Activated CD8-positive, alpha-beta memory T cell treated with anti-CD3 and anti-CD28 coated beads, Interleukin-2, amount 10 ng/mL, durations not matched to agents 7 days and 5 days (primary cell): ENCODE results near the gene PDGFD. TPM values are rescaled to one million over a fixed set of nuclear protein-coding genes. Genes with fewer than 3 reads are reported as not detected.

Source experiments
- ATAC-seq: fragments of 150-1000 bp; cut with Tn5 transposase; one replicate; pipeline ENCODE4 v1.10.0; 2021; ENCODE audit warnings: moderate library complexity
- CTCF ChIA-PET: fragments of 350-600 bp; sonication (Branson Sonifier 250); formaldehyde crosslinking; loops from one replicate; lab custom pipeline; 2021; ENCODE audit warnings: antibody characterized with exemption; lab: Charles Lee
- DNase-seq: peaks from one replicate; pipeline ENCODE4 v3.0.0-alpha.2; 2020
- H3K27ac Mint-ChIP-seq: one replicate; pipeline ENCODE4 v1.8.0; 2021; ENCODE audit warnings: mild to moderate bottlenecking, mixed read lengths
- H3K27me3 Mint-ChIP-seq: one replicate; pipeline ENCODE4 v1.8.0; 2021; ENCODE audit warnings: mixed read lengths
- H3K36me3 Mint-ChIP-seq: one replicate; pipeline ENCODE4 v1.8.0; 2021; ENCODE audit warnings: mild to moderate bottlenecking, mixed read lengths
- H3K4me1 Mint-ChIP-seq: one replicate; pipeline ENCODE4 v1.8.0; 2021; ENCODE audit warnings: mixed read lengths
- H3K4me3 Mint-ChIP-seq: one replicate; pipeline ENCODE4 v1.8.0; 2021; ENCODE audit warnings: mild to moderate bottlenecking, moderate library complexity, mixed read lengths
- H3K9me3 Mint-ChIP-seq: one replicate; pipeline ENCODE4 v1.8.0; 2022; ENCODE audit warnings: low read depth, mixed read lengths
- total RNA-seq, 2 experiments: library from RNA; stranded (reverse); gene quantifications; one replicate each; pipeline ENCODE4 v1.2.3, GENCODE V29; 2021

PDGFD gene
- total RNA-seq, 2 experiments from 2014 or later: 0.12 to 0.15 TPM

DNA sequence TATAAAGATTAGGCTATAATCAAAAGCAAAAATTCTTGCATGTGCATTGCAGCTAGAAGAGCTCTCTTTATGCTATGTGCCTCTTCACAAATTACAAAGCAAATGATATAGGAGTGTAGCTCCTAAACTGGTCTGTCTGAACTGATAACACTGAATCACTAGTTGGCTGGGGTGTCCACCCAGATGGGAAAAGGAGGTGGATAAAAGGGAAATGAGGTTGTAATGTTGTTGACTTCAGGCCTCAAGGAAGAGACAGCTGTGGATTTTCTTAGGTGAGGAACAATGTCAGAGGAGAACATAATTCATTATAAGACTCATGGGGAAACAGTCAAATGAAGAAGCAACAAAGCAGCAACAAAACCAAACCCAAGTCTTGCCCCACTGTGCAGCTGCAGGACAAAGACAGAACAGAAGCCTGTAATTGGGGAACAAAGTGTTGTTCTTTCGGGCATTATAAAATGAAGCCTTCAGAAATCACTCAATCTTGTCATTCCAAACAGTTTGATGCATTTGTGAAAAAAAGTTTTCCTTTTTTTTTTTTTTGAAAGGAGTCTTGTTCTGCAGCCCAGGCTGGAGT, 257.6 kb downstream of the PDGFD start:
- ATAC-seq: no peak
- Mint-ChIP-seq H3K4me3 (no peak overlapping the region), H3K36me3 (no peaks in the 10 kb centered on the region), H3K27ac (no peak overlapping the region), H3K4me1 (no peaks in the 10 kb centered on the region), H3K9me3 (no peaks in the 10 kb centered on the region), H3K27me3 (no peaks in the 10 kb centered on the region)
- no peak for DNase-seq
- CTCF ChIA-PET: no interaction called here

GRCh38 chr11:103904324-103904667, 259.7 kb downstream of the PDGFD start:
- DNase-seq: no peak
- no peak overlapping the region for H3K27ac Mint-ChIP-seq
- CTCF ChIA-PET: no interaction called here
- ATAC-seq: no peak
- no peaks in the 10 kb centered on the region for H3K27me3 Mint-ChIP-seq
- H3K4me1 Mint-ChIP-seq: no peaks in the 10 kb centered on the region
- H3K9me3 Mint-ChIP-seq: no peaks in the 10 kb centered on the region
- H3K4me3 Mint-ChIP-seq: no peak overlapping the region
- H3K36me3 Mint-ChIP-seq: no peaks in the 10 kb centered on the region

- H3K27ac Mint-ChIP-seq: no peak overlapping the region
- no peak overlapping the region for H3K4me3 Mint-ChIP-seq
- DNase-seq (no peak), ATAC-seq (no peak)
- H3K27me3 Mint-ChIP-seq: no peaks in the 10 kb centered on the region
- H3K9me3 Mint-ChIP-seq: no peaks in the 10 kb centered on the region
- H3K4me1 Mint-ChIP-seq: no peaks in the 10 kb centered on the region
- CTCF ChIA-PET: no interaction called here
- no peaks in the 10 kb centered on the region for H3K36me3 Mint-ChIP-seq
Measured at GRCh38 chr11:103903621-103904323, 260.2 kb downstream of the PDGFD start.

DNA sequence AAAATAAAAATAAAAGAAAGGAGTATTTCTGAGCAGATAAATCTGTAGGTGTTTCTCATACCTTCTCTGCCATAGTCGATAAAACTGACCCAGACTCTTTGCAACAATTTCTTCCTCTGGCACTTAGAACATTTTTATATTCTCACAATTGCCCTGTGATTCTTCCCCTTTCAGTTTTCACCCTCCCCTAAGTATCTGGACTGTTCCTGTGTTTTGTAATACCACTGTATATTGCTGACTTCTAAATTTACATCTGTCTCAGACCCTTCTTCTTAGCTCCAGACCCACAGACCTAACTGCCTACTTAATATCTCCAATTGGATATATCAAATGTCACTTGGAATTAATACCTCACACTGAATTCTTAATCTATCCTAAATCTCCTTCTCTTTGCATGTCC, 261.0 kb downstream of the PDGFD start:
- CTCF ChIA-PET: no interaction called here
- H3K9me3 Mint-ChIP-seq: no peaks in the 10 kb centered on the region
- no peaks in the 10 kb centered on the region for H3K4me1 Mint-ChIP-seq
- no peak overlapping the region for H3K27ac Mint-ChIP-seq
- H3K36me3 Mint-ChIP-seq: no peaks in the 10 kb centered on the region
- DNase-seq (no peak), ATAC-seq (no peak)
- H3K27me3 Mint-ChIP-seq: no peaks in the 10 kb centered on the region
- H3K4me3 Mint-ChIP-seq: no peak overlapping the region

DNA sequence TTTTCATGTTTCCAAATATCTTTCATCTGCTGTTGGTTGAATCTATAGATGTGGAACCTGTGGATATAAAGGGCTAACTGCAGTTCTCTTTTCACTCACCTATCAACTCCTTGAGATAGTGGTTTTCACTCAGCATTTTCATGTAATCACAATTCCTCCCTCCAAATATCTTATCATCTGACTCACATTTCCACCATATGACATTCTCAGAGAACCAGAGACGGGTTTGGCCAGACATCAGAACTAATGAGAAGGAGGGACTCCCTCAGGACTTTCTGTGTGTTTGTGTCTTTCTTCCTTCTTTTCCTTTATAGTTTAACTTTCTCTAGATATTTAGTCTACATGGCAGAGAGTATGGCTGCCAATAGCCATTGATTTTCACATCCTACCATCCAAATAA, 262.3 kb downstream of the PDGFD start:
- Mint-ChIP-seq H3K27ac (no peak overlapping the region), H3K9me3 (no peaks in the 10 kb centered on the region), H3K4me3 (no peak overlapping the region), H3K36me3 (no peaks in the 10 kb centered on the region), H3K27me3 (no peaks in the 10 kb centered on the region), H3K4me1 (no peaks in the 10 kb centered on the region)
- DNase-seq (no peak), ATAC-seq (no peak)
- CTCF ChIA-PET: no interaction called here

DNA sequence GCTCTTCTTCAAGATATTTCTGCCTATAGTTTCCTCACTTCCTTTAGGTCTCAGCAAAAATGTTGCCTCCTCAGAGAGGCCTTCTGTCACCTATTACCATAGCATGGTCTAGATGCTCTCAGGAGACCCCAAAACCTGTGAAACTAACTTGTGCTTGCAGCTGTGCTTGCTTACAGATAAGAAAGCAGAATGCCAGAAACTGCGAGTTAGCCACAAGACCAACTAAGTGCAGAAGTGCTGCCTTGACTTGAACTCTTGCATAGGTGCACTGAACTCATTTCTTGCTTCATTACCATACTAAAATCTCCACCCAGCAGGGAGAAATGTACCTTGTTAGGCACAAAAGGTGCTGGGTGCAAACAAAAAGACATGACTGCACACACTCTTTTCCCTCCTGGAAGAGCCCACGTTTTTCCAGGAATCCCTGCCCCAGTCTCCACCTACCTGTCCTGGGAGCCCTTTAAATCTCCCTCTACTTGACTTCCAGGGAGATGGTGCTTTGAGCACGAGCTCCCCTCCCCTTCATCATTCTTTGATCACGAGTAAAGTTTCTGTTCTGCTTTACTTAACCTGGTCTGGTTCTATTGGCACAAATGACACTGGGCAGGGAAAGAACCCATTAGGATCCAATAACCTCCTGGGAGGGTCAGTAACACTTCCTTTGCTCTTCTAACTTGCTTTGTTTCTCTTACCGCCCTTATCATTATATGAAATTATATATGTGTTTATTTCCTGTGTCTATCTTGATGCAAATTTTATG, 265.2 kb downstream of the PDGFD start:
- Mint-ChIP-seq H3K4me1 (no peaks in the 10 kb centered on the region), H3K27me3 (no peaks in the 10 kb centered on the region), H3K9me3 (no peaks in the 10 kb centered on the region), H3K4me3 (no peak overlapping the region), H3K27ac (no peak overlapping the region), H3K36me3 (no peaks in the 10 kb centered on the region)
- no peak for ATAC-seq
- no peak for DNase-seq
- CTCF ChIA-PET: no interaction called here

DNA sequence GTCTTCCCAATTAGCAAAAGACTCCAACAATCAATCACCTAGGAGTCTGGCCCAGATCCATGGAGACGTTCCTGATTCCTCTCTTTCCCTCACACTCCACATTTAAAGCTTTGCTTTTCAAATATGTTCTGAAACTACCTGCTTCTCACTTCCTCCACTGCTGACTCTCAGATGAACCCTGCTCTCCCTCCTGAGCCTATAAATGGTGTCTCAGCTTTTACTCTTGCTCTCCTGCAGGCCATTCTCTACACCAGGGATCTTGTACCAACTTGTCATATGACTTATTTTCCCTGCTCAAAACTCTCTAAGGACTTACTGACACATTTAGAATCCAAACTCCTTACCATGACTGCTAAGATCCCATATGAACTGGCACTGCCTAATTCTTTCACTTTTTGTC, 265.9 kb downstream of the PDGFD start:
- ATAC-seq (no peak), DNase-seq (no peak)
- H3K4me1 Mint-ChIP-seq: no peaks in the 10 kb centered on the region
- H3K9me3 Mint-ChIP-seq: no peaks in the 10 kb centered on the region
- no peak overlapping the region for H3K27ac Mint-ChIP-seq
- H3K36me3 Mint-ChIP-seq: no peaks in the 10 kb centered on the region
- no peak overlapping the region for H3K4me3 Mint-ChIP-seq
- CTCF ChIA-PET: no interaction called here
- no peaks in the 10 kb centered on the region for H3K27me3 Mint-ChIP-seq

DNA sequence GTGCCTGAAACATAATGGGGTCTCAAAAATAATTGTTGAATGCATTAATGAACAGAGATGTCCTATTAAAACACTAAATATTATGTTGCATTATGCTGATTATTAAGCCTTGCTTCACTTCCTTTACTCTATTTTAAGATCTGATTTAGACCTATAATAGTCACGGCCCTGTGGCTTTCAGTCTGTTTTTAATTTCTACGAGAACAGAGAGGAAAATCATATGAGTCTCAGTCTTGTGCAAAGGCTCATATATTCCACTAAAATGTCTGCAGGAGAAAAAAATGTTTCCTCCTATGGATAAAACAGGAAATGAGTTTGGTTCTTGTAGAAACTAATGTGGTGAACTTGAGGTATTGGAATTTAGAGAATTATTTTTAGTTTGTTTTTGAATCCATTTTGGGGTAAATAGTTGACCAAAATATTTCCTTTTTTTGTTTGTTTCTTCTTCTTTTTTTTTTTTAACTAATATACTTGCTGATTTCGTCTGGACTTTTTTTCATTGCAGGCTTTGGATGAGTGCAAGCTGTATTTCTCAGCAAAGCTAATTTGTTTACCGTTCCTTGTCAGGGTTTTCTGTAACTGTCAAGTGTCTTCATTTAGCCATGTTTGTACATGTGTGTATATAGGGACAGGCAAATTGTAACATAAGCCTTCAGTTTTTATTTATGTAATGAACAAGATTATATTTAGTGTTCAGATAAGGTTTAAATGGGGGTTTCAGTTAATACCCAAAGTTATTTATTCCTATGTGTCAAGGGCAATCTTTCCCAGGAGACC, 266.6 kb downstream of the PDGFD start:
- no peaks in the 10 kb centered on the region for H3K9me3 Mint-ChIP-seq
- H3K27me3 Mint-ChIP-seq: no peaks in the 10 kb centered on the region
- no peak overlapping the region for H3K4me3 Mint-ChIP-seq
- ATAC-seq: no peak
- H3K4me1 Mint-ChIP-seq: no peaks in the 10 kb centered on the region
- H3K27ac Mint-ChIP-seq: no peak overlapping the region
- CTCF ChIA-PET: no interaction called here
- no peaks in the 10 kb centered on the region for H3K36me3 Mint-ChIP-seq
- no peak for DNase-seq

- ATAC-seq: no peak
- CTCF ChIA-PET: no interaction called here
- DNase-seq: no peak
- no peak overlapping the region for H3K27ac Mint-ChIP-seq
- H3K4me1 Mint-ChIP-seq: no peaks in the 10 kb centered on the region
- peaks cover 2% of the 10 kb centered on the region for H3K9me3 Mint-ChIP-seq
- H3K27me3 Mint-ChIP-seq: no peaks in the 10 kb centered on the region
- H3K36me3 Mint-ChIP-seq: no peaks in the 10 kb centered on the region
- H3K4me3 Mint-ChIP-seq: no peak overlapping the region
Measured at GRCh38 chr11:103895106-103895505, 268.8 kb downstream of the PDGFD start.

GRCh38 chr11:103894673-103895072, 269.3 kb downstream of the PDGFD start:
- DNase-seq (no peak), ATAC-seq (no peak)
- H3K4me1 Mint-ChIP-seq: no peaks in the 10 kb centered on the region
- no peak overlapping the region for H3K27ac Mint-ChIP-seq
- H3K27me3 Mint-ChIP-seq: no peaks in the 10 kb centered on the region
- peaks cover 2% of the 10 kb centered on the region for H3K9me3 Mint-ChIP-seq
- CTCF ChIA-PET: no interaction called here
- no peak overlapping the region for H3K4me3 Mint-ChIP-seq
- no peaks in the 10 kb centered on the region for H3K36me3 Mint-ChIP-seq

DNA sequence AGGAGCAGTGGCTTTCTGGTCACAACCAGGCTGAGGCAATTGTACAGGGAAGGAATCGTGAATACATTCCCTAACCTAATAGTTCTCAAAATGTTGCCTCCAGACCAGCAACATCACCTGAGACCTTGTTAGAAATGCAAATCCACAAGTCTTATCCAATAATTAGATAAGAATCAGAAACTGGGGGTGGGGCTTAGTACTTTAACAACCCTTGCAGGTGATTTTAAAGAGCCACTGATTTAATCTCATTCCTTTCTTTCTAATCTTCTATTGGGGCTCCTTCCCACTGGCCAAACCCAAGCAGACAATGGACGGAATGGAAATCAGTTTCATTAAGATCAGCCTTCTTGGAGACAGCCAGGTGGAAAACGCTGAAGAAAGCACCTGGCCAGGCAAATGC, 269.9 kb downstream of the PDGFD start:
- DNase-seq (no peak), ATAC-seq (no peak)
- Mint-ChIP-seq H3K4me1 (no peaks in the 10 kb centered on the region), H3K27ac (no peak overlapping the region), H3K27me3 (no peaks in the 10 kb centered on the region), H3K9me3 (peaks cover 2% of the 10 kb centered on the region), H3K36me3 (no peaks in the 10 kb centered on the region), H3K4me3 (no peak overlapping the region)
- CTCF ChIA-PET: no interaction called here

GRCh38 chr11:103893371-103893770, 270.6 kb downstream of the PDGFD start:
- Mint-ChIP-seq H3K4me3 (no peak overlapping the region), H3K4me1 (no peaks in the 10 kb centered on the region), H3K9me3 (peaks cover 2% of the 10 kb centered on the region), H3K36me3 (no peaks in the 10 kb centered on the region), H3K27ac (no peak overlapping the region), H3K27me3 (no peaks in the 10 kb centered on the region)
- DNase-seq: no peak
- ATAC-seq: no peak
- CTCF ChIA-PET: no interaction called here

GRCh38 chr11:103892603-103893002, 271.3 kb downstream of the PDGFD start:
- Mint-ChIP-seq H3K4me3 (no peak overlapping the region), H3K9me3 (peaks cover 2% of the 10 kb centered on the region), H3K27ac (no peak overlapping the region), H3K36me3 (no peaks in the 10 kb centered on the region), H3K4me1 (no peaks in the 10 kb centered on the region), H3K27me3 (no peaks in the 10 kb centered on the region)
- DNase-seq (no peak), ATAC-seq (no peak)
- CTCF ChIA-PET: no interaction called here
